Mononuclear cell (primary cell): Measurements from ENCODE around the gene CDH3. TPM values are rescaled to one million over a fixed set of nuclear protein-coding genes. Genes with fewer than 3 reads are reported as not detected.
"Not testable (repeated sequence)": the region's sequence is repeated elsewhere in the genome, so short reads cannot be mapped to it uniquely, and the experiment has no call there.

Source experiments
- H3K27me3 ChIP-seq: 2 replicates; pipeline ENCODE4 v1.6.0; 2011; ENCODE audit warnings: low read length, control low read depth; ENCODE audit not compliant: insufficient read depth
- H3K4me1 ChIP-seq: 2 replicates; pipeline ENCODE4 v1.5.1; 2011; ENCODE audit warnings: mild to moderate bottlenecking, low read length, control low read depth; ENCODE audit not compliant: insufficient read depth
- H3K4me3 ChIP-seq: 2 replicates; pipeline ENCODE4 v1.5.1; 2011; ENCODE audit warnings: mild to moderate bottlenecking, low read length, moderate library complexity
- H3K9me3 ChIP-seq: 2 replicates; pipeline ENCODE4 v1.5.1; 2011; ENCODE audit warnings: low read depth, mild to moderate bottlenecking, control low read depth, low read length
- total RNA-seq: library from RNA; depleted of rRNA; stranded (reverse); fragments of >200 nt; gene quantifications from one replicate; pipeline ENCODE4 v1.2.3, GENCODE V29; 2012

CDH3 gene
- total RNA-seq, 1 donor, result 0.10 TPM

DNA sequence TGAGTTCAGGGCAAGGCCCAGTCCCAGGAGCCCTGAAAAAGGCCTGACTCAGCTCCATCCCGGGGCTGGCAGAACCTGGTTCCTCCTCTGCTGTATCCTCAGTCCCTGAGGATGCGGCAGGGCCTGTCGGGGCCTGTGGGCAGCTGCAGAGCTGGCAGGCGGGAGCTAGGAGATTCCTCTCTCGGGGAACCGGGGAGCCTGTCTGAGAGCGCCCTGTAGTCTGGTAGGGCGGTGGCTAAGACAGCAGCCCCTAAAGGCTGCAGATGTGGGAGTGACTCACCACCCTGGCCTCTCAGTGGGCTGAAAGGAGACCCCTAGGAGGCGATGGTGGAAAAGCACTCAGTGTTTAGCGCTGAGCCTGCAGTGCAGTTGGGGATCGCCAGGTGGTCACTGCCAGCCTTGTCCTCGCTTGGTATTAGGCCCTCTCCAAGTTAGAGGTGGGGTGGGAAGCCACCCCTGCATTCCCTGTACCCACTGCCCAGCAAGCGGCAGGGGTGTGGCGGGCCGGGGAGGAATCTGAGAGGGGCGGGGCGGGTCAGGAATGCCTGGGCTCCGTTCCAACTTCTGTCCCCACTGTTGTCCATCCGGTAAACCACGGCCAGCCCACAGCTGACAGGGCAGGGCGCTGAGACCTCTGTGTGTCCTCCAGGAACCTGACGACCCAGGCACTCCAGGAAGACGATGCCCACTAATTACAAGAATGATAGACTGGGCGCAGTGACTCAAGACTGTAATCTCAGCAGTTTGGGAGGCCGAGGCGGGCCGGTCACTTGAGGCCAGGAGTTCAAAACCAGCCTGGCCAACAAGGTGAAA lies 62.4 kb downstream of the CDH3 start:
- no peaks in the 10 kb centered on the region for H3K27me3 ChIP-seq
- no peak overlapping the region for H3K4me3 ChIP-seq
- no peaks in the 10 kb centered on the region for H3K9me3 ChIP-seq
- peaks cover 20% of the 10 kb centered on the region for H3K4me1 ChIP-seq

DNA sequence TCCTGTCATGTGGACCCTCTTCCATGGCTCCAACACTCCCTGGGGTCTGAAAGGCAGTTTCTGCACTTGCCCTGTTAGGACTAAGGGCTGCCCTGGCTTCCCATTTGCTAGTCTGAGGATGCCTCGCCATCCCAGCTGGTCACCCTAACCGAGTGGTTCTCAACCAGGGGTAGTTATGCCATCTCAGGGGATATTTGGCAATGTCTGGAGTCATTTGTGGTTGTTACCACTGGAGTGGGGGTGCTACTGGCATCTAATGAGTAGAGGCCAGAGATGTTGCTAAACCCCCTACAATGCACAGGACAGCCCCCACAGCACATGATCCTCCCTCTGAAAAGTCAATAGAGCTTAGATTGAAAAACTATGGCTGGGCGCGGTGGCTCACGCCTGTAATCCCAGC lies 65.1 kb downstream of the CDH3 start:
- Histone ChIP-seq H3K9me3 (no peaks in the 10 kb centered on the region), H3K4me1 (peaks cover 20% of the 10 kb centered on the region), H3K27me3 (no peaks in the 10 kb centered on the region), H3K4me3 (no peak overlapping the region)

- peaks cover 20% of the 10 kb centered on the region for H3K4me1 ChIP-seq
- no peak overlapping the region for H3K4me3 ChIP-seq
- H3K27me3 ChIP-seq, result no peaks in the 10 kb centered on the region
- H3K9me3 ChIP-seq, result no peaks in the 10 kb centered on the region
Measured at GRCh38 chr16:68711421-68712139, 66.5 kb downstream of the CDH3 start.

- H3K4me1 ChIP-seq, result peaks cover 20% of the 10 kb centered on the region
- H3K4me3 ChIP-seq, result no peak overlapping the region
- H3K27me3 ChIP-seq, result no peaks in the 10 kb centered on the region
- H3K9me3 ChIP-seq, result no peaks in the 10 kb centered on the region
Measured at GRCh38 chr16:68713361-68713760, 68.3 kb downstream of the CDH3 start.

GRCh38 chr16:68715471-68715870 lies 70.4 kb downstream of the CDH3 start:
- Histone ChIP-seq H3K4me3 (no peak overlapping the region), H3K27me3 (no peaks in the 10 kb centered on the region), H3K9me3 (no peaks in the 10 kb centered on the region), H3K4me1 (peaks cover 14% of the 10 kb centered on the region)

DNA sequence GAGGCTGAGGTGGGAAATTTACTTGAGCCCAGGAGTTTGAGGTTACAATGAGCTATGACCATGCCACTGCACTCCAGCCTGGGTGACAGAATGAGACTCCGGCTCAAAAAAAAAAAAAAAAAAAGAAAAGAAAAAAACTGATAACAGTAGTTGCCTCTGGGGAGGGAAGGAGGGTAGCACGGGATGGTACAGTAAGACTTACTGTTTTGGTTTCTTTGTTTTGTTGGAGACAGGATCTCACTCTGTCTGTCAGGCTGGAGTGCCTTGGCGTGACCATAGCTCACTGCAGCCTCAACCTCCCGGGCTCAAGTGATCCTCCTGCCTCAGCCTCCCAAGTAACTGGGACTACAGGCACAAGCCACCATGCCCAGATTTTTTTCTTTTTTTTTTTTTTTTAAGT lies 71.4 kb downstream of the CDH3 start:
- not testable (repeated sequence) for H3K4me1 ChIP-seq, H3K9me3 ChIP-seq, H3K4me3 ChIP-seq, H3K27me3 ChIP-seq

DNA sequence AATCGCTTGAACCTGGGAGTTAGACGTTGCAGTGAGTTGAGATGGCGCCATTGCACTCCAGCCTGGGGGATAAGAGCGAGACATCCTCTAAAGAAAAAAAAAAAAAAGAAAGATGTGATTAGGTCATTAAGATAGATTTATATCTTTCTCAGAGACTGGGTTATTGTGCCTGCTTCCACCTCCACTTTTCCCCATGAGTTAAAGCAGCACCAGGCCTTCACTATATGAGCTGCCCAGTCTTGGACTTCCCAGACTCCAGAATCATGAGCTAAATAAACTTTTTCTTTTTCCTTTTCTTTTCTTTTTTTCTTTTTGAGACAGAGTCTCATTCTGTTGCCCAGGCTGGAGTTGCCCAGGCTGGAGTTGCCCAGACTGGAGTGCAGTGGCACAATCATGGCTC lies 72.6 kb downstream of the CDH3 start:
- H3K27me3 ChIP-seq, result no peaks in the 10 kb centered on the region
- H3K4me3 ChIP-seq, result no peak overlapping the region
- no peaks in the 10 kb centered on the region for H3K9me3 ChIP-seq
- no peaks in the 10 kb centered on the region for H3K4me1 ChIP-seq

DNA sequence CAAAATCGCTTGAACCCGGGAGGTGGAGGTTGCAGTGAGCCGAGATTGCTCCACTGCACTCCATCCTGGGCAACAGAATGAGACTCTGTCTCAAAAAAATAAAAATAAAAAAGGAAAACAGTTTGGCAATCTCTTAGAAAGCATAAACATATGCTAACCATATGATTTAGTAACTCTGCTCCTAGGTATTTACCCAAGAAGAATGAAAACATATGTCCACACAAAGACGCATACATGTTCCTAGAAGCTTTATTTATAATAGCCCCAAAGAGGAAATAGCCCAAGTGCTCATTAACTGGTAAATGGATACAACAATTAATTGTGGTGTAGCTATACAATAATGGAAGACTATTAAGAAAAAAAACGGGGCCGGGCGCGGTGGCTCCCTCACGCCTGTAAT lies 73.5 kb downstream of the CDH3 start:
- Histone ChIP-seq H3K4me1 (no peaks in the 10 kb centered on the region), H3K27me3 (no peaks in the 10 kb centered on the region), H3K9me3 (no peaks in the 10 kb centered on the region), H3K4me3 (no peak overlapping the region)

GRCh38 chr16:68719993-68720489 lies 74.9 kb downstream of the CDH3 start:
- H3K9me3 ChIP-seq, result no peaks in the 10 kb centered on the region

DNA sequence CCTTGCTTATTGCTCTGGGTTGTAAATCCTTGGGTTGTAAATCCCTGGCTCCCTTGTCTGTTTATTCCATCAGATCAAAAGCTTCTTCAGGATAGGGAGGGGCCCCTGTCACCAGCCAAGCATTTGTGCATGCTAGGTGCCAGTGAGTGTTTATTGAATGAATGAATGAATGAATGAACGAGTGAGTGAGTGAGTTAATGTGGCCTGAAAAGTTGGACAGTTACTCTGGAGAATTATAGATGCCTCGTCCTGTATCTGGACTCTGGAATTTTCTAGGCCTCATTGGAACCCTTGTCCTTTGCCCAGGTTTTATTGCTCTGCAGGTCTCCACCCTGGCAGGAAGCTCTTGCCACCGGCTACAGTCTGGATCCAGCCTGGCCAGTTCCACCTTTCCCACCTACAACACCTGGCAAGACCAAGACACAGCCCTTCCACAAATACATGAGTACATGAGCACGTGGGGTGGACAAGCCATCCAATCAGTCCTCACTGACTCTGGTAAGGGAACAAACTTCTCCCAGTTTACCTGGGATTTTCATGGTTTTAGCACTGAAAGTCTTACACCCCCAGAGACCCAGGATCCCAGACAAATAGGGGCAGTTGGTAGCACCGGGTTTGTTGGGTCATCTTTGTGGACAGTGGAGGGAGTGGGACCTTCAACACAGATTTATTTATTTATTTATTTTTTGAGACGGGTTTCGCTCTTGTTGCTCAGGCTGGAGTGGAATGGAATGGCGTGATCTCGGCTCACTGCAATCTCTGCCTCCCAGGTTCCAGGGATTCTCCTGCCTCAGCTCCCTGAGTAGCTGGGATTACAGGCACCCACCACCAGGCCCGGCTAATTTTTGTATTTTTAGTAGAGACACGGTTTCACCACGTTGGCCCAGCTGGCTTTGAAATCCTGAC lies 77.3 kb downstream of the CDH3 start:
- H3K9me3 ChIP-seq, result no peaks in the 10 kb centered on the region
- no peak overlapping the region for H3K4me3 ChIP-seq
- no peaks in the 10 kb centered on the region for H3K27me3 ChIP-seq
- H3K4me1 ChIP-seq, result no peaks in the 10 kb centered on the region

More at GRCh38 chr16:68719993-68720489, 74.9 kb downstream of the CDH3 start:
- H3K4me1 ChIP-seq, result no peaks in the 10 kb centered on the region
- no peaks in the 10 kb centered on the region for H3K27me3 ChIP-seq
- H3K4me3 ChIP-seq, result no peak overlapping the region

- Histone ChIP-seq H3K4me3 (no peak overlapping the region), H3K4me1 (no peaks in the 10 kb centered on the region), H3K9me3 (no peaks in the 10 kb centered on the region), H3K27me3 (no peaks in the 10 kb centered on the region)
Measured at GRCh38 chr16:68724797-68725196, 79.7 kb downstream of the CDH3 start.

- no peaks in the 10 kb centered on the region for H3K4me1 ChIP-seq
Measured at GRCh38 chr16:68728523-68728922, 83.4 kb downstream of the CDH3 start.

GRCh38 chr16:68731637-68732036 lies 86.5 kb downstream of the CDH3 start:
- Histone ChIP-seq H3K4me3 (no peak overlapping the region), H3K27me3 (peaks cover 12% of the 10 kb centered on the region), H3K4me1 (no peaks in the 10 kb centered on the region), H3K9me3 (no peaks in the 10 kb centered on the region)

More at GRCh38 chr16:68728523-68728922, 83.4 kb downstream of the CDH3 start:
- Histone ChIP-seq H3K27me3 (no peaks in the 10 kb centered on the region), H3K4me3 (no peak overlapping the region), H3K9me3 (no peaks in the 10 kb centered on the region)

DNA sequence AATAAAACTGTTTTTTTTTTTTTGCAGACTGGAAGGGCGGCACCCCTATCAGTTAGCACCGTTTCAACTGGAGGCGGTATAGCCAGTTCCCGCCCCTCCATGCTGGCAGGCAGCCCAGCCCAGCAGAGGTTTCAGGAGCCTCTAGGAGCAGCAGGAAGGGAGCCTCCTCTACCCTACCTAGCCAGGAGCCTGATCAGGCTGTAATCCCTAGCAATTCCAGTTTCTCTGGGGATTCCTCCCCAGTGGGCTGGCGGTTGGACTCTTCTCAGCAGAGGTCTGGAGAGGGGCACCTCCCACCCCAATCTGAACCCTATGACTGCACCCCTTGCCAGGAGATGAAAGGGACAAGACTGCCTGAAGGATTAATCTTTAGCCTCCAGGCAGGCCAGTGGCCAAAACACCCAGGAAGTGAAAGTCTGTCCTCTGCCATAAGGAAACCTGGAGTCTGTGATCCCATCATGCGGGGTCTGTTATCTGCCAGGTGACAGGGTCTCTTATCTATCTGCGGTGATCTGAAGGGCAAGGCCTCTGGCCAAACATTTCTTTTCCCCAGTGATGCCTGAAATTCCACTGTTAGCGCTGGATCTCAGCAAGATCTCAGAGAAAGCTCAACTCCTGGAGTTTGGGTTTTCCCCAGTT lies 87.1 kb downstream of the CDH3 start:
- Histone ChIP-seq H3K4me1 (peaks cover 4% of the 10 kb centered on the region), H3K4me3 (no peak overlapping the region), H3K9me3 (no peaks in the 10 kb centered on the region), H3K27me3 (peaks cover 17% of the 10 kb centered on the region)
